Right kidney (tissue), 1 donor: ENCODE results near the gene TMCC3.
A peak's percentile ranks its signal among the peaks of the same experiment; 100 is the strongest.

Experiments used
- DNase-seq: peaks from one replicate; pipeline ENCODE4 v3.0.0-alpha.2; 2016

TMCC3 gene

DNA sequence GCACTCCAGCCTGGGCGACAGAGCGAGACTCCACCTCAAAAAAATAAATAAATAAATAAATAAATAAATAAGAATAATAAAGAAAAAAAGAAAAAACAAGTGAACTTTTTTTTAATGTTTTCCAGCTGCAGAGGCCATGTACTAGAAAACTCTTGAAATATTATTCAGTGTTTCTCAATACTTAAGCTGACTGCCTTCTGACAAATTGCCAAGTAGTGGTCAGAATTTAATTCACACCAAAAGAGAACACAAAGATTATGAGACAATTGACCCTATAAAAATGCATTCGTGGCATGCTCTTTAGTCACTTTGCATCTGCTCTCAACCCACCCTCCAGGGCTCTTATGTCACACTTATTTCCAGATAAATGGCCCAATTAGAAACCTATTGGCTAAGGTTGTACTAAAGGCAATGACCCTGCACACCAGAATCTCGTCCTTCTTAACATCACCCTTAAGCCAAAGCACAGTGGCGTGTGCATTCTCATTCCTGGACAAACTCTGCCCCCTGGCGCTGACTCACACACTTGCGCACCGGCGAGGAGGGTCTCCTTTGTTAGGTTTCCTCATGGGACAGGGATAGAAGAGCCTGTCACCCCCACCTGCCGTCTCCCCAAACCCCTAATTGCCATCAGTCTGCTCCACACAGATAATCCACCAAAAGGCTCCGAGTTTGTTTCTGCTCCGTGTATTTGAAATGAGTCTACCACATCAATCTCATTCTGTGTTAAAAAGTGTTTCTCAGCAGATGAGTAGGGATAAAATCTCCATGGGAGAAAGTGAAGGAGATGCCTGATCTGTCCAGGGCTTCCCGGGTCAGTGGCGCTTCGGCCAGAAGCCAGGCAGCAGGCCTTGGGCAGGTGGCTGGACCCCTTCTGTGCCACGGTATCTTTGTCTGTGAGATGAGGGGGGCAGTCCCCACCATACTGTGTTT, 117.6 kb downstream of the TMCC3 start:
- DNase-seq = peak; percentile 64

DNA sequence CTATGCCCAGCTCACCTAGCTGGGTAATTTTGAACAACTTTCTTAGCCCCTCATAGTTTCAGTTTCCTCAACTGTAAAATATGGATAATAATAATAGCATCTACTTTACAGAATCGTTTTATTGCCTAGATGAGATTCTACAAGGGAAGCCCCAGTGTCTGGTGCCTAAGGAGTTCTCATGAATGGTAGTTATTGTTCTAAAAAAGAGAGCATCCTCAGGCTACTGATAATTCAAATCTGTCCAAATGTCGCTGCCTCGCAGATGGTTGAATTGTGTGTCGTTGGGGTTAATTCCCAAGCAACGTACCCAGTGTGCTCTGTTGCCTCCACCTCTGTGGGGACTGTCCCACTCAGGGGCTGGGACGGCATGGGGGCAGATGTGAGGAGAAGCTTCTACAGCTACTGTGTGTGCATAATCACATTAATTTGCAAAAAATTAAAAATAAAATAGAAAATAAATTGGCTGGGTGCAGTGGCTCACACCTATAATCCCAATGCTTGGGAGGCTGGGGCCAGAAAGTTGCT, 119.1 kb downstream of the TMCC3 start:
- no peak for DNase-seq

DNA sequence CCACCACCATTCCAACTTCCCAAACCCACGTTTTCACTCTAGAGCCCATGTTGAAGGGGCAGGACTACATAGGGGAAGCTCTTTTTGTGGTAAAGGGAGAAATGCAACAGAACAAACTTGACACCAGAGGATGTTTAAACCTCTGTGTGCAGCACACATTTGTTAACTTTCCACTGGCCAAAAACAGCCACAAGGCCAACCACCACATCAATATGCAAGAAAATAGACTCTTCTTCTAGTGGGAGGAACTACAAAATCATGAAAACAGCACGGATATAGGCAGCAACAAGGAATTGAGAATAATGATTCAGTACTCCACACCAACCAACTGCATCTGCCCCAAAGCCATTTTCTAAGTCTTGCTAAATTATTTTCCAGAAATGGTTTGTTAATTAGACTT, 124.4 kb downstream of the TMCC3 start:
- no peak for DNase-seq
